Tibial nerve (tissue), 4 donors: Measurements from ENCODE around the gene CNRIP1. TPM values are rescaled to one million over a fixed set of nuclear protein-coding genes. Genes with fewer than 3 reads are reported as not detected.
"Not testable (repeated sequence)": the region's sequence is repeated elsewhere in the genome, so short reads cannot be mapped to it uniquely, and the experiment has no call there.

Source experiments
- DNase-seq, 2 donors: peaks; one replicate each; pipeline ENCODE4 v3.0.0-alpha.2; 2019; ENCODE audit warnings: low spot score in 2 of 2
- H3K27ac ChIP-seq, 4 donors: fragments of 200-600 bp; sonication (generic) in 3 of 4; one replicate each; pipeline ENCODE4 v1.5.1; 2017 to 2019; ENCODE audit warnings: mild to moderate bottlenecking in 1 of 4
- H3K27me3 ChIP-seq, 2 donors: fragments of 200-600 bp; sonication (generic) in 1 of 2; one replicate each; pipeline versions ENCODE4 v1.5.1 to v1.6.0; 2017 to 2019
- H3K36me3 ChIP-seq, 3 donors: fragments of 200-600 bp; sonication (generic); one replicate each; pipeline ENCODE4 v1.5.1; 2018 to 2019
- H3K4me1 ChIP-seq, 4 donors: fragments of 200-600 bp; sonication (generic) in 3 of 4; one replicate each; pipeline ENCODE4 v1.5.1; 2017 to 2019
- H3K4me3 ChIP-seq, 4 donors: fragments of 200-600 bp; sonication (generic) in 3 of 4; one replicate each; pipeline ENCODE4 v1.5.1; 2017 to 2019; ENCODE audit warnings: mild to moderate bottlenecking in 1 of 4, moderate library complexity in 1 of 4
- H3K9me3 ChIP-seq, 4 donors: fragments of 200-600 bp; sonication (generic) in 3 of 4; one replicate each; pipeline ENCODE4 v1.5.1; 2017 to 2019
- EP300 ChIP-seq, 2 donors: sonication (generic); formaldehyde crosslinking; IDR thresholded peaks; one replicate each; pipeline ENCODE4 v1.6.1; 2017; ENCODE audit warnings: antibody characterized with exemption in 2 of 2, mild to moderate bottlenecking in 1 of 2
- POLR2A ChIP-seq, 2 donors: fragments of 450-650 bp; IDR thresholded peaks; one replicate each; pipeline ENCODE4 v1.6.1; 2017; ENCODE audit warnings: antibody characterized with exemption in 2 of 2, mild to moderate bottlenecking in 2 of 2, moderate library complexity in 2 of 2
- WGBS, 2 donors: methylation state at CpG; one replicate each; pipeline ENCODE4 v1.1.5; 2018; 5-methylcytosine and 5-hydroxymethylcytosine counted together
- total RNA-seq, 4 donors: library from RNA; depleted of rRNA; stranded (reverse); fragments of >200 nt; gene quantifications; one replicate each; pipeline ENCODE4 v1.1.0, GENCODE V29; 2016
- TF ChIP-seq, protein P1 (sequence below), 5 experiments: fragments of 200-600 bp in 3 of 5; fragments of 450-650 bp in 2 of 5; sonication (generic) in 3 of 5; IDR thresholded peaks; one replicate each; pipeline ENCODE4 v1.5.1; 2016 to 2019; ENCODE audit warnings: antibody characterized with exemption in 5 of 5, mild to moderate bottlenecking in 3 of 5, moderate library complexity in 2 of 5

The CNRIP1 gene
- total RNA-seq, 4 donors from 2014 or later, result 38.2 to 45.9 (median 42.3) TPM

DNA sequence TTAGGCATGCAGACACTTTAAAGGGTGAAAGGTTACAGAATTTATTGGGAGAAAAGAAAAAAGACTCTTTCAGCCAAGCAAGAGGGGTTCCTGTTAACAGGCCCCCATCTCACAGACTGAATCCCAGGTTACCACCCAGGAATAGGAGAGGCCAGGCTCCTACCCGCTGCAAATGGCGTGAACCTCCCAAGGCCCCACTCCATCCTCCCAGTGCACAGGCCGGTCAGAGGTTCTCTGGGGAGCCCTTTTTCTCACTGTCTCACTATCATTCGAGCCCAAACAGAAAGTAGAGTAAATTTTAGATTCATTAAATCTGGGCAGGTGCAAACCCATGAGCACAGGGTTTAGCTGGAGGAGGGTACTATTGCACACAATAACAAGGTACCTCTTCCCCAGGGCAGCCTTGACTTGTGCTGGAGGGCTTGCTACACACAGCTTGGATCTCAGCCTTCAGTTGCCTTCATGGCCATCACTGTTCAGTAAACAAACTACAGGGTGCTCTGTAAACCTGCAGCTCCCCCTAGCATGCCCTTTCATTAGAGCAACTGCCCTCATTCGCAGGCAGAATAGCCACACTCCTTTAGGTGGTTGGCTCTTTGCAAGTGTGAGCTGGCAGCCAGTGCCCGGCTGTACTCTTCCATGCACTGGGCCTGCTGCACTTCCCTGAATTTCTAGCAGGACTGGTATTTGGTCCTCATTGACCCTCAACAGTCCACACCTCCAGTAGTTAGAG is 38.0 kb upstream of the CNRIP1 start:
- Histone ChIP-seq H3K4me1 (peaks cover 0 to 5% (median 0%) of the 10 kb centered on the region in 4 donors), H3K36me3 (no peaks in the 10 kb centered on the region), H3K27ac (no peak overlapping the region), H3K27me3 (no peaks in the 10 kb centered on the region), H3K4me3 (no peak overlapping the region), H3K9me3 (no peaks in the 10 kb centered on the region)
- peak; percentile 13 to 33 for DNase-seq
- WGBS, 2 donors, result 57 to 64% methylated on average over 6 of the region's 6 CpGs
- TF ChIP-seq POLR2A (IDR thresholded peaks at IDR 0.05), result no peak
- TF ChIP-seq, protein P1, sequence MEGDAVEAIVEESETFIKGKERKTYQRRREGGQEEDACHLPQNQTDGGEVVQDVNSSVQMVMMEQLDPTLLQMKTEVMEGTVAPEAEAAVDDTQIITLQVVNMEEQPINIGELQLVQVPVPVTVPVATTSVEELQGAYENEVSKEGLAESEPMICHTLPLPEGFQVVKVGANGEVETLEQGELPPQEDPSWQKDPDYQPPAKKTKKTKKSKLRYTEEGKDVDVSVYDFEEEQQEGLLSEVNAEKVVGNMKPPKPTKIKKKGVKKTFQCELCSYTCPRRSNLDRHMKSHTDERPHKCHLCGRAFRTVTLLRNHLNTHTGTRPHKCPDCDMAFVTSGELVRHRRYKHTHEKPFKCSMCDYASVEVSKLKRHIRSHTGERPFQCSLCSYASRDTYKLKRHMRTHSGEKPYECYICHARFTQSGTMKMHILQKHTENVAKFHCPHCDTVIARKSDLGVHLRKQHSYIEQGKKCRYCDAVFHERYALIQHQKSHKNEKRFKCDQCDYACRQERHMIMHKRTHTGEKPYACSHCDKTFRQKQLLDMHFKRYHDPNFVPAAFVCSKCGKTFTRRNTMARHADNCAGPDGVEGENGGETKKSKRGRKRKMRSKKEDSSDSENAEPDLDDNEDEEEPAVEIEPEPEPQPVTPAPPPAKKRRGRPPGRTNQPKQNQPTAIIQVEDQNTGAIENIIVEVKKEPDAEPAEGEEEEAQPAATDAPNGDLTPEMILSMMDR (IDR thresholded peaks at IDR 0.05), result peak in 4 of 5 experiments; percentile 9 to 43 (median 33)

DNA sequence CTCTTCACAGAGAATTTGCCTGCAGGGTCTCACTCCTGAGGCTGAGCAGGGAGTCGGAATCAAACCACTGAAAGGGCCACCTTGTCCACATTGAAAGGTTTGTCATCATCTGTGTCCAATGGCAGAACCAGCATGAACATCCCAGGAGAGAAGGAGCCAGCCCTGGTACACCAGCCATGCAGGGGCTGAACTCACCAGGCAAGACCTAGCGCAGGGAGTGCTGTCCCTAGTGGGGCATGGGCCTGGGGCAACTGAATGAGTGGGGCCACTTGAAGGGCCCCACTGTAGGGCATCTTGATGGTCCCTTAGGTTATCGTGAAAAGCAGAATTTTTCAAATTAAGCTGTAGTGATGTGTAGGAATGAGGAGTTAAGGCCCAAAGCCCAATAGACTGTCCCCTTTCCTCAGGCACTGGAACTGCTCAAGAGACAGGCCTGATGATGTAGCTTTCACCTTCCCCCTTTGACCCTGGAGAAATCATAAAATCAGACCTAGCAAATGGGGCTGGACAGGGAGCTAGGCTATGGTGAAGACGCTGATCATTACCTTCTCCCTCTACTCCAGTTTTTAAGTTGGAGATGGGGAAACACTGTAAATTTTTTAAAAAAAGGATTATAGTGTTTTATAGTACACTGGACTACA is 37.0 kb upstream of the CNRIP1 start:
- Histone ChIP-seq H3K9me3 (no peaks in the 10 kb centered on the region), H3K4me1 (no peaks in the 10 kb centered on the region), H3K36me3 (no peaks in the 10 kb centered on the region), H3K27me3 (no peaks in the 10 kb centered on the region), H3K4me3 (no peak overlapping the region), H3K27ac (no peak overlapping the region)
- TF ChIP-seq, protein P1 (IDR thresholded peaks at IDR 0.05), result no peak
- TF ChIP-seq POLR2A (IDR thresholded peaks at IDR 0.05) (no peak), EP300 (IDR thresholded peaks at IDR 0.05) (no peak)
- DNase-seq, result no peak
- 86 to 93% methylated on average over 4 of the region's 4 CpGs for WGBS, 2 donors

DNA sequence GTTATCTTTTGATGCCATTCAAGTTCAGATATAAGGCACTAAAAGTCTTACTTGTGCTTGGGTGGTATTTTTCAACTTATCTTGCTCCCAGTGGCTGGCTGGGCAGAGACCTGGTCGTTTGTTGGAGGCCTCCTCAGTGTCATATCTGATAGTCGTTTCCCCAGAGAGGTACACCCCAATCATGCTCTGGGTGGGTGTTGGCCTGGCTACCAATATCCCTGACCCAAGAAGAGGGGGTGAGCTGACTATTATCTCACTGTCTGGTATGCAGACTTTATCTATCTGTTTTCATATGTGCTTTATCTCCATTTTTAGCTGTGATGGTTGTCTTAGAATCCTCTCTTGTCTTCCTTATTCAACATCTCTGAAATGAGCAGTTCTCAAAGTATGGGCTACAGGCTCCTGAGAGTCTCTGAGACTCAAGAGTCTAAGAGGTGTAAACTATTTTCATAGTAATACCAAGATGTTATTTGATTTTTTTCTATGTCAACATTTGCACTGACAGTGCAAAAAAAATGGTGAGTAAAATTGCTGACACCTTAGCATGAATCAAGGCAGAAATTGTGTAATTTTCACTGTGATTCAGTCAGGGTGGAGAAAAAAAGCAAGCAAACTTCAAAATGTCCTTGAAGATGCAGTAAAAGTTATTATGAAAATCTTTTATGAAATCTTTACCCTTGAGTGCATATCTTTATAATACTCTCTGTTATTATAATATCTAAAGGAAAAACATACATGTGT is 33.1 kb upstream of the CNRIP1 start:
- H3K9me3 ChIP-seq, result no peaks in the 10 kb centered on the region
- 39 to 45% methylated on average over 2 of the region's 2 CpGs for WGBS, 2 donors
- H3K4me1 ChIP-seq, result no peaks in the 10 kb centered on the region
- H3K27me3 ChIP-seq, result no peaks in the 10 kb centered on the region
- no peak overlapping the region for H3K27ac ChIP-seq
- H3K4me3 ChIP-seq, result no peak overlapping the region
- H3K36me3 ChIP-seq, result no peaks in the 10 kb centered on the region
- DNase-seq, result no peak
- no peak for TF ChIP-seq POLR2A (IDR thresholded peaks at IDR 0.05)
- no peak for TF ChIP-seq EP300 (IDR thresholded peaks at IDR 0.05)
- TF ChIP-seq, protein P1 (IDR thresholded peaks at IDR 0.05), result no peak

DNA sequence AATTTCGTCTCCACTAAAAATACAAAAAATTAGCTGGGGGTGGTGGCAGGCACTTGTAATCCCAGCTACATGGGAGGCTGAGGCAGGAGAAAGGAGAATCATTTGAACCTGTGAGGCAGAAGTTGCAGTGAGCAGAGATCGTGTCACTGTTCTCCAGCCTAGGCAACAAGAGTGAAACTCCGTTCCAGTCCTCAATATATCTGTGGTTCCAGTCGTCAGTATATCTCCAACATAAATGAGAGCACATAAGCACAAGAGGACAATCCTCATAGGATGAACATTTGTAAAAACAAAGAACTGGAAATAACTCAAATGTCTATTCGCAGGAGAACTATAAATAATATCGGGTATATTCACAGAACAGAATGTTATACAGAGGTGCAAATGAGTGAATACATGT is 32.2 kb upstream of the CNRIP1 start:
- no peak overlapping the region for H3K27ac ChIP-seq
- no peak for DNase-seq
- no peaks in the 10 kb centered on the region for H3K27me3 ChIP-seq
- H3K4me1 ChIP-seq, result no peaks in the 10 kb centered on the region
- no peaks in the 10 kb centered on the region for H3K36me3 ChIP-seq
- no peaks in the 10 kb centered on the region for H3K9me3 ChIP-seq
- TF ChIP-seq, protein P1 (IDR thresholded peaks at IDR 0.05), result no peak
- TF ChIP-seq POLR2A (IDR thresholded peaks at IDR 0.05), result no peak
- TF ChIP-seq EP300 (IDR thresholded peaks at IDR 0.05), result no peak
- 66 to 73% methylated on average over 6 of the region's 6 CpGs for WGBS, 2 donors
- no peak overlapping the region for H3K4me3 ChIP-seq

DNA sequence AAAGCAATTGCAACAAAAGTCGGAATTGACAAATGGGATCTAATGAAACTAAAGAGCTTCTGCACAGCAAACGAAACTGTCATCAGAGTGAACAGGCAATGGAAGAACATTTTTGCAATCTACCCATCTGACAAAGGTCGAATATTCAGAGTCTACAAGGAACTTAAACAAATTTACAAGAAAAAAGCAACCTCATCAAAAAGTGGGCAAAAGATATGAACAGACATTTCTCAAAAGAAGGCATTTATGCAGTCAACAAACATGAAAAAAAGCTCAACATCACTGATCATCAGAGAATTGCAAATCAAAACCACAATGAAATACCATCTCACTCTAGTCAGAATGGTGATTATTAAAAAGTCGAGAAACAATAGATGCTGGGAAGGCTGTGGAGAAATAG is 29.3 kb upstream of the CNRIP1 start:
- H3K36me3 ChIP-seq, H3K27ac ChIP-seq, H3K4me3 ChIP-seq, H3K27me3 ChIP-seq, H3K4me1 ChIP-seq, H3K9me3 ChIP-seq, DNase-seq: not testable (repeated sequence)
- WGBS, 2 donors, result 93 to 95% methylated on average over 4 of the region's 4 CpGs
